Fibroblast of upper back skin (primary cell): Measurements from ENCODE around the gene SURF2.
A peak's percentile ranks its signal among the peaks of the same experiment; 100 is the strongest.

Experiments
- DNase-seq: peaks from one replicate; pipeline ENCODE4 v3.0.0-alpha.2; 2013

Gene SURF2

DNA sequence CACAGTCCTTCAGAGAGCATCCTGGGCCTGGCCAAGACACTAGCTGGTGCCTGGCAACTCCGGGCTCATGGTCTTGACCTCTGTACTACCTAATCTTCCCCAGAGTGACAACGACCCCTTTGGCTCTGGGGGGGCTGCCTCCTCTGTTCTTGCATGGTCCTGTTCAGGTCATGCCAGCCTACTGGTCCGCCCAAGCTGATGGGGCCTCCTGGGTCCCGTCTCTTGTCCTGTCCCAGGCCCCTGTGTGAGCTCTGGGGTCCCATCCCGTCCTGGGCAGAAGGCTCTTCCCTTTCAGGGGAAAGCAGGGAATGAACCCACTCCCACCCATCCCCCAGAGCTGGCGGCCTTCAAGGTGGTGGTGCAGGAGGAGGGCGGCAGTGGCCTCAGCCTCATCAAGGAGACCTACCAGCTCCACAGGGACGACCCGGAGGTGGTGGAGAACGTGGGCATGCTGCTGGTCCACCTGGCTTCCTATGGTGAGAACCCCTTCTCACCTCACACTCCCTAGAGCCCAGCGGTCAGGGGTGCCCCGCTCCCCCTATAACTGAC is 48.2 kb downstream of the SURF2 start:
- no peak for DNase-seq

DNA sequence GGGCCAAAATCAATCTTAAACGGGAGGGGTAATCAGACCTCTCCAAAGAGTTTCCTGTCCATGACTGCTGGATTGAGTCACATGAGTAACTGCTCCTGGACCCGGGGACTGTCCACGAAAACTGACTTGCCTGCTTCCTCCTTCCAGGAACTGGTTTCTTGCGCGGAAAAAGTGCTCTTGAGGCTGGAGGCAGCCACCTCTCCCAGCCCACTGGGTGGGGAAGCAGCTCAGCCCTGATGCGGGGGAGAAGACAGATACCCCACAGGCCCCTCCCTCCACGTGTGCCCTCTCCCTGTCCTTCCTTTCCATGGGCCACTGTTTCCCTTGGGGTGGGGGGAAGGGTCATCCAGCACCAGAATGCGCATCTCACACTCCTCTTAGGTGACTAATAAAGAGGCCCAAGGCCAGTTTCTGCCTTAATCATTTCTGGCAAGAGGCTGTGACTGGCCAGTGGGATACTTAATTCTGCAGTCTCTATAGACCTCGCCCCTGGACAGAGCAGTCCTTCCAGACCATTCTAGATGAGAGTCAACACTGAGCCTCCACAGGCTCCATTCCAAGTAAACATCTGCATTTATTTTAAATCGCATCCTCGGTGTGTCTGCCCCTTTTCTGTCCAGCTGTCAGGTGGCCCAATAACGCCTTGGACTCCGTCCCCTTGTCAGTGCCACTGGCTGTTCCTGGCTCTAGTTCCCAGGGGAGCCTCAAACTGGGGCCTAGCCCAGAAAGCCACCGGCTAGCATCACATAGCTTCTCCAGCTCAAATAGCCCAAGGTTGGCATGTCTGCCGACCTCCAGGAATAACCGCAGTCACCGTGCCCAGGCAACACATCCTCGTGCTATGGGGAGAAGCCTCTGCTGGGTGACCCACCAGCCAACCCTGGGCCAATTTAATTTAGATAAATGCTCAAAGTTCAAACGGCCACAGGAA is 49.4 kb downstream of the SURF2 start:
- peak; percentile 28 for DNase-seq

DNA sequence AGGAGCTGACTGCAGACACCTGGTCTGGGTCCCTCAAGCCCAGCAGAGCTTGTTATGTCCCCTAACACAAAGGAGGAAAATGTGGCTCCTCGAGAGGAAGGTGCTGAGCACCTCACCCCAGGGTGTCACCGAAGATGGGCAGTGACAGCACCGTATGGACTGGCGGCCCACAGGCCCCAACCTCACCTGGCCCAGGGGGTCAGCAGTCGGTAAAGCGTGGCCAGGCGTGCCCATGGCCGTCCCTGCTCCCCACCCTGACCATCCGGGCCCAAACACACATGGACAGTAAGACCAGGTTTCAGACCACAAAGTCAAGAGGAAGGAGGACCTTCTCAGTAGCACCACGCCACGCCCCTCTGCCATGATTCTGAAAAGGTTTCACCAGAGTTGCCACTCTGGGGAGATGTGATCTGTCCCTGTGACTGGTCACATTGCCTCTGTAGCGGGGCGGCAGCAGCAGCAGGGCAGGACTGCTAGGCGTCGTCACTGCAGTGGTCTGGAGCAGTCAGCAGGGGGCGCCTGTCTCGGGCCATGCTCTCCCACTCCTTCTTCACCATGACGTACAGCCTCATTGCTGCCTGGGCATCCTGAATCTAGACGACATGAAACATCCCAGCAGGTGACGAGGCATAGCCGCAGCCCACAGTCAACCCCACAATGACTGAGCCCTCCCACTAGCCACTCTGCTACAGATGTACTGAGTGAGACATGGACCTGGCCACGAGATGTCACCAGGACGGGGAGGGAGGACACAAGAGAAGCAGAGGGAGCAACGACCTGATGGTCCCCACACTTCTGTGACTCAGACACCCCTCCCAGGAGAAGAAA is 50.3 kb downstream of the SURF2 start:
- peak; percentile 64 for DNase-seq

DNA sequence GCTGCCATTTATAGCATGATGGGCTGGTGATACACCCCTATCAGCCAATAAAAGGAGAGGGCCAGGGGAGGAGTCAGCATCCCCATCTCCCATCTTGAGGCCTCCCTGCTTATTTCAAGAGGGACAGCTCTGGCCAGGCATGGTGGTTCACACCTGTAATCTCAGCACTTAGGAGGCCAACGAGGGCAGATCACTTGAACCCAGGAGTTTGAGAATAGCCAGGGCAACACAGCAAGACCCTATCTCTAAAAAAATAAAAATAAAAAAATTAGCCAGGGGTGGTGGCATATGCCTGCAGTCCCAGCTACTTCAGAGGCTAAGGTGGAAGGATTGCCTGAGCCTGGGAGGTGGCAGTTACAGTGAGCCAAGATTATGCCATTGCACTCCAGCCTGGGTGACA is 51.7 kb downstream of the SURF2 start:
- DNase-seq: no peak
